Esophagus squamous epithelium (tissue), 5 donors: ENCODE results near the gene PIM2. TPM values are rescaled to one million over a fixed set of nuclear protein-coding genes. Genes with fewer than 3 reads are reported as not detected.

Experiments used
- DNase-seq: peaks from one replicate; lab custom pipeline; 2025; lab: John Stamatoyannopoulos, UW
- H3K27ac ChIP-seq, 4 donors: fragments of 200-600 bp; sonication (generic); one replicate each; pipeline ENCODE4 v1.5.1; 2016 to 2019; ENCODE audit warnings: mild to moderate bottlenecking in 1 of 4
- H3K27me3 ChIP-seq, 4 donors: fragments of 200-600 bp; sonication (generic); 1 replicate in 3 of 4; 2 replicates in 1 of 4; pipeline versions ENCODE4 v1.5.1 to v1.6.0; 2017 to 2021; ENCODE audit warnings: antibody characterized with exemption in 1 of 4
- H3K36me3 ChIP-seq, 3 donors: fragments of 200-600 bp; sonication (generic); one replicate each; pipeline ENCODE4 v1.5.1; 2016 to 2019
- H3K4me1 ChIP-seq, 3 donors: fragments of 200-600 bp; sonication (generic); one replicate each; pipeline ENCODE4 v1.5.1; 2017 to 2019
- H3K4me3 ChIP-seq, 4 donors: fragments of 200-600 bp; sonication (generic); 1 replicate in 3 of 4; 2 replicates in 1 of 4; pipeline ENCODE4 v1.5.1; 2016 to 2019; ENCODE audit warnings: mild to moderate bottlenecking in 2 of 4, moderate library complexity in 1 of 4
- H3K9me3 ChIP-seq, 3 donors: fragments of 200-600 bp; sonication (generic); one replicate each; pipeline ENCODE4 v1.5.1; 2016 to 2019
- POLR2A ChIP-seq, 4 donors: fragments of 450-650 bp; IDR thresholded peaks; one replicate each; pipeline ENCODE4 v1.6.1; 2017; ENCODE audit warnings: antibody characterized with exemption in 4 of 4, mild to moderate bottlenecking in 4 of 4, moderate library complexity in 3 of 4
- WGBS, 2 donors: methylation state at CpG; one replicate each; pipeline ENCODE4 v1.1.5; 2018; 5-methylcytosine and 5-hydroxymethylcytosine counted together
- intact Hi-C: fragments of 100-400 bp; cut with DNase I; formaldehyde crosslinking; loops from one replicate; pipeline ENCODE4 v1.15.0; 2022
- total RNA-seq, 4 donors: library from RNA; depleted of rRNA; stranded (reverse); fragments of >200 nt; gene quantifications; one replicate each; pipeline ENCODE4 v1.1.0, GENCODE V29; 2016
- TF ChIP-seq, protein P1 (sequence below), 6 experiments: fragments of 450-650 bp in 4 of 6; fragments of 200-600 bp in 2 of 6; sonication (generic) in 2 of 6; IDR thresholded peaks; one replicate each; pipeline ENCODE4 v1.5.1; 2016 to 2019; ENCODE audit warnings: antibody characterized with exemption in 6 of 6, mild to moderate bottlenecking in 4 of 6, moderate library complexity in 4 of 6
- donor health status: DM: yes; HTN: yes; CAD: no.

The PIM2 gene
- total RNA-seq, 4 donors from 2014 or later, result 3.3 to 9.7 (median 7.6) TPM

DNA sequence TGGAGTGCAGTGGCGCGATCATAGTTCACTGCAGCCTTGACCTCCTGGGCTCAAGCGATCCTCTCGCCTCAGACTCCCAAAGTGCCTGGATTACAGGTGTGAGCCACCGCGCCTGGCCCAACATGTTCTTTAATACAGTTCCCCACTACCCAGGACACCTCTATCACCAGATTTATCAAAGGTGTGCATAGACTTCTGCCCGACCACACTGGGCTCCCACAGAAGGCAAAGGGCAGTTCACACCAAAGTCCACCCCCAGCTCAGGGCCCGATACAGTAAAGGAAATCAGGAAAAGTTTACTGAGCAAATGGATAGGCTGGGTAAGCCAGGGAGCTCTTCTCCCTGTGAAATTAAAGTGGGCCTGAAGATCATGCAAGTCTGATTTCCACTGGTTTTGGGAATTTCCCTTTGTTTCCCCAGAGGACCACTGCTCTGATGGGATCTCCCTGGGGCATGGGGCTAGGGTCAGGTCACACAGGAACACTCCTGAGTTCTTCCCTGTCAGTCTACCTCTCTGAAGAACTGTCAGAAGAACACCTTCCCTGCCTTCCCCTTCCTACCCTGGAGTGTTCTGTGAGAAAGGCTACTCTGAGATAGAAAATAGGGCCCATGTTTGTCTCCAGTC is 17.7 kb upstream of the PIM2 start:
- peaks cover 0 to 36% (median 4%) of the 10 kb centered on the region in 3 donors for H3K4me1 ChIP-seq
- peak overlapping the region in 2 of 4 donors; percentile 36 to 72 for H3K27ac ChIP-seq
- no peak for DNase-seq
- H3K27me3 ChIP-seq, result no peaks in the 10 kb centered on the region
- H3K4me3 ChIP-seq, result no peak overlapping the region
- WGBS, 2 donors, result 100% methylated on average over 2 to 6 of the region's 8 CpGs
- intact Hi-C loops, result no loop called here
- no peaks in the 10 kb centered on the region for H3K9me3 ChIP-seq
- H3K36me3 ChIP-seq, result peaks cover 0 to 82% (median 7%) of the 10 kb centered on the region in 3 donors
- TF ChIP-seq, protein P1, sequence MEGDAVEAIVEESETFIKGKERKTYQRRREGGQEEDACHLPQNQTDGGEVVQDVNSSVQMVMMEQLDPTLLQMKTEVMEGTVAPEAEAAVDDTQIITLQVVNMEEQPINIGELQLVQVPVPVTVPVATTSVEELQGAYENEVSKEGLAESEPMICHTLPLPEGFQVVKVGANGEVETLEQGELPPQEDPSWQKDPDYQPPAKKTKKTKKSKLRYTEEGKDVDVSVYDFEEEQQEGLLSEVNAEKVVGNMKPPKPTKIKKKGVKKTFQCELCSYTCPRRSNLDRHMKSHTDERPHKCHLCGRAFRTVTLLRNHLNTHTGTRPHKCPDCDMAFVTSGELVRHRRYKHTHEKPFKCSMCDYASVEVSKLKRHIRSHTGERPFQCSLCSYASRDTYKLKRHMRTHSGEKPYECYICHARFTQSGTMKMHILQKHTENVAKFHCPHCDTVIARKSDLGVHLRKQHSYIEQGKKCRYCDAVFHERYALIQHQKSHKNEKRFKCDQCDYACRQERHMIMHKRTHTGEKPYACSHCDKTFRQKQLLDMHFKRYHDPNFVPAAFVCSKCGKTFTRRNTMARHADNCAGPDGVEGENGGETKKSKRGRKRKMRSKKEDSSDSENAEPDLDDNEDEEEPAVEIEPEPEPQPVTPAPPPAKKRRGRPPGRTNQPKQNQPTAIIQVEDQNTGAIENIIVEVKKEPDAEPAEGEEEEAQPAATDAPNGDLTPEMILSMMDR (IDR thresholded peaks at IDR 0.05), result no peak
- TF ChIP-seq POLR2A (IDR thresholded peaks at IDR 0.05), result no peak

DNA sequence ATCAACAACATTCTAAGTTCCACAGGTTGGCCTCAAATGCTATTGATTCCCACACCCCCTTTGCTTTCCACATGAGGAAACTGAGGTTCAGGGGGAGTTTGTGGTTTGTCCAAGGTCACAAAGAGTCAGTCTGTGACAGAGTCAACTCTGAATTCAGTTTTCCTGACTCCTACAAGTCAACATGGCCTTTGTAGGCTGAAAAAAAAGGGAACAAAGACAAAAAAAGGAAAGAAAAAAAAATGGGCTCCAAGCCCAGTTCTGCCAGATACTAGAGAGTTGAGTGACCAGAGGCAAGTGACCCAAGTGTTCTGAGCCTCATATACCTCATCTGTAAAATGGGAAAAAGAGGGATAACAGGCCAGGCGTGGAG is 16.5 kb upstream of the PIM2 start:
- TF ChIP-seq, protein P1 (IDR thresholded peaks at IDR 0.05), result no peak
- no peak for TF ChIP-seq POLR2A (IDR thresholded peaks at IDR 0.05)
- DNase-seq, result no peak
- Histone ChIP-seq H3K27me3 (no peaks in the 10 kb centered on the region), H3K36me3 (peaks cover 0 to 87% (median 10%) of the 10 kb centered on the region in 3 donors), H3K4me3 (no peak overlapping the region), H3K27ac (no peak overlapping the region), H3K4me1 (peaks cover 0 to 30% (median 4%) of the 10 kb centered on the region in 3 donors), H3K9me3 (no peaks in the 10 kb centered on the region)
- intact Hi-C loops, result no loop called here
- 78% methylated on average over 1 of the region's 1 CpG; no CpG with 5 or more reads in 1 of the 2 donors for WGBS, 2 donors

DNA sequence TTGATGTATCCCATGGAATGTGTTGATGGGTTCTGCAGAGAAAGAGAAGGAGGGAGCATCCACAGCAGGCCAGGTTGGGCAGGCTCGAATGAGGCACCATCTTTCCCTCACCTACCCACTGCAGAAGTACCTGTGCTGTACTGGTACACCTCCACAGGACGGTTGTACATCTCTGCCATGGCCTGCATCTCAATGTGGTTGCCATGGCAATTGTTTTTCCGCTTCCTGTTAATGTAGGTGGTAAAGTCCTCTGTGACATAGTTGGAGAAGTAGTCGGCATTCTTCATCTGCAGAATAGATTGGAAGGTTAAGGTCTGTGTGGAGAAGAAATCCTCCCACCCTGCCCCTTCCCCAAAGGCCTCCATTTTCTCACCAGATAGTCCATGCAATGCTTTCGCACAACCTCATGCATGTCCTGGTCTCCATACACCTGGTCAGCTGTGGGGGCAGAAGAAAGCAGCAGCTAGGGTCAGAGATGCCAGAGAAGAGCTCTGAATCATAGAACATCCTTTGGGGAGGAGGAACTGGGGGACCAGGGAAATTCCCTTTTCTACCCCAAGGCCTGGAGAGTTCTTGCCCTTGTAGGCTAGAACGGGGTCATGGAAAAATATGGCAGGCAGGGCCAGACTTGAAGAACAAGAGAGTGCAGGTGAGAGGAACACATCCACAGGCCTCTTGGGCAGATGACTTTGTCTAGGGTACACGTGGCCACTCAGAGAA is 15.9 kb upstream of the PIM2 start:
- Histone ChIP-seq H3K36me3 (peaks cover 0 to 87% (median 10%) of the 10 kb centered on the region in 3 donors), H3K27ac (no peak overlapping the region), H3K9me3 (no peaks in the 10 kb centered on the region), H3K4me3 (no peak overlapping the region), H3K27me3 (no peaks in the 10 kb centered on the region), H3K4me1 (peaks cover 0 to 25% (median 4%) of the 10 kb centered on the region in 3 donors)
- 33 to 73% methylated on average over 1 to 6 of the region's 7 CpGs for WGBS, 2 donors
- no peak for TF ChIP-seq POLR2A (IDR thresholded peaks at IDR 0.05)
- TF ChIP-seq, protein P1 (IDR thresholded peaks at IDR 0.05), result no peak
- no peak for DNase-seq
- intact Hi-C loops, result no loop called here

DNA sequence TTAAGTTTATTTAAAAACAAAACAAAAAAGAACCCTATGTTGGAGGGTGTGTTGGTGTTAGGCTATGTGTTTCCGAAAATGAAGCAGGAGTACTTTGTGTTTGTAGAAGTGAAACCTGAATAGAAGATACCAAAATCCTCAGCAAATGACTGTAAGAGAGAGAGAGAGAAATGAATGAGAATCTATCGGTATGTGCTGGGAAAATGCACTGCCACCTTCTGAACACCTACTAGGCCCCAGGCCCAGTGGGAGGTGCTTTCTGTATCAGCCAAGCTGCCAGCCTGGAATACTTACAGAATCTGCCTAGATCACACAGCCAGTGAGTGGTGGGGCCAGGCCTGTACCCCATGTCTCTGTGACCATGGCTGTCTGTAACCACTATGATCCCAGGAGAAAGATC is 14.9 kb upstream of the PIM2 start:
- Histone ChIP-seq H3K9me3 (no peaks in the 10 kb centered on the region), H3K4me1 (peaks cover 0 to 17% (median 4%) of the 10 kb centered on the region in 3 donors), H3K4me3 (no peak overlapping the region), H3K27me3 (no peaks in the 10 kb centered on the region), H3K27ac (no peak overlapping the region), H3K36me3 (peaks cover 4 to 85% (median 10%) of the 10 kb centered on the region in 3 donors)
- no peak for DNase-seq
- TF ChIP-seq, protein P1 (IDR thresholded peaks at IDR 0.05), result no peak
- TF ChIP-seq POLR2A (IDR thresholded peaks at IDR 0.05), result no peak
- intact Hi-C loops, result no loop called here
- 80 to 88% methylated on average over 1 to 2 of the region's 2 CpGs for WGBS, 2 donors

DNA sequence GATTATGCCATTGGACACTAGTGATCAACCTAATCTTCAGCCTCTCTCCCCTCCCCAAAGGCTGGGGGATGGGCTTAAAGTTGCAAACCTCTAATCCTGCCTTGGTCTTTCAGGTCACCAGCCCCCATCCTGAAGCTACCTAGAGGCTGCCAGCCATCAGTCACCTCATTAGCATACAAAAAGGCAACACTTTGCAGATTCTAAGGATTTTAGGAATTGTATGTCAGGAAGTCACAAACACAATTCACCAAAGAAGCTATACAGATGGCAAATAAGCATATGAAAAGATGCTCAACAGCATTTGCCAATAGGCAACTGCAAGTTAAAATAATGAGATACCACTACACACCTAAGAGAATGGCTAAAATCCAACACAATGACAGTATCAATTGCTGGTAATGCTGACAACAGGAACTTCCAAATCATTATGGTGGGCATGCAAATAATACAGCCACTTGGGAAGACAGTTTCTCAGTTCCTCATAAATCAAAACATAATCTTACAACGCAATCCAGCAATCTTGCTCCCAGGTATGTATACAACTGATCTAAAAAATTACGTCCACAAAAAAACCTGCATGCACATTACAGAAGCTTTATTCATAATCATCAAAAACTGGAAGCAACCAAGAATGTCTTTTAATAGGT is 9.0 kb upstream of the PIM2 start:
- WGBS, 2 donors, result 63 to 81% methylated on average over 2 of the region's 2 CpGs

More for the DNA sequence above, 9.0 kb upstream of the PIM2 start:
- intact Hi-C loops, result no loop called here
- DNase-seq, result no peak
- H3K9me3 ChIP-seq, result no peaks in the 10 kb centered on the region
- H3K4me1 ChIP-seq, result no peaks in the 10 kb centered on the region
- no peak overlapping the region for H3K27ac ChIP-seq
- H3K4me3 ChIP-seq, result no peak overlapping the region
- peaks cover 4 to 98% (median 5%) of the 10 kb centered on the region in 3 donors for H3K36me3 ChIP-seq
- TF ChIP-seq, protein P1 (IDR thresholded peaks at IDR 0.05), result no peak
- TF ChIP-seq POLR2A (IDR thresholded peaks at IDR 0.05), result no peak
- no peaks in the 10 kb centered on the region for H3K27me3 ChIP-seq
